PC-3 (cell line): Measurements from ENCODE around the gene SMARCA5. TPM values are rescaled to one million over a fixed set of nuclear protein-coding genes. Genes with fewer than 3 reads are reported as not detected.
A peak's percentile ranks its signal among the peaks of the same experiment; 100 is the strongest.

ENCODE experiments used
- ATAC-seq: fragments of 200-7000 bp; cut with Tn5 transposase; 2 replicates; pipeline ENCODE4 v1.9.1; 2020; ENCODE audit warnings: mild to moderate bottlenecking, moderate library complexity
- BruUV-seq: library from RNA; stranded (reverse); fragments of 400-500 nt; replicated peaks from 2 replicates; lab custom pipeline; 2021; lab: Mats Ljungman, UMichigan
- CTCF ChIA-PET: fragments of 300-600 bp; sonication (Branson Sonifier 250); formaldehyde crosslinking; loops from one replicate; lab custom pipeline; 2022; ENCODE audit warnings: antibody characterized with exemption; lab: Charles Lee
- POLR2A ChIA-PET: fragments of 300-600 bp; sonication (Branson Sonifier 250); formaldehyde crosslinking; loops from one replicate; lab custom pipeline; 2022; ENCODE audit warnings: antibody characterized with exemption; ENCODE audit not compliant: unreplicated experiment; lab: Charles Lee
- DNase-seq: peaks from one replicate; pipeline ENCODE4 v3.0.0-alpha.2; 2015
- H2AFZ ChIP-seq: fragments of 300-600 bp; sonication (generic); 2 replicates; pipeline ENCODE4 v1.6.0; 2016; ENCODE audit warnings: antibody characterized with exemption, low read length
- H3F3A ChIP-seq: fragments of 300-600 bp; sonication (generic); one replicate; pipeline ENCODE4 v1.6.0; 2017; ENCODE audit warnings: antibody characterized with exemption, low read length, control low read depth, mild to moderate bottlenecking; ENCODE audit not compliant: unreplicated experiment
- H3K27ac ChIP-seq: fragments of 300-600 bp; sonication (generic); 2 replicates; pipeline ENCODE4 v1.5.1; 2016; ENCODE audit warnings: mild to moderate bottlenecking, low read length
- H3K27me3 ChIP-seq: fragments of 300-600 bp; sonication (generic); 2 replicates; pipeline ENCODE4 v1.6.1; 2016; ENCODE audit warnings: low read length, mixed read lengths
- H3K36me3 ChIP-seq: fragments of 300-600 bp; sonication (generic); 2 replicates; pipeline ENCODE4 v1.6.1; 2016; ENCODE audit warnings: low read depth, mixed run types, low read length, mixed read lengths
- H3K4me1 ChIP-seq: fragments of 300-600 bp; sonication (generic); 2 replicates; pipeline ENCODE4 v1.5.1; 2016; ENCODE audit warnings: low read length; ENCODE audit not compliant: insufficient read depth
- H3K4me2 ChIP-seq: fragments of 300-600 bp; sonication (generic); 2 replicates; pipeline ENCODE4 v1.6.0; 2016; ENCODE audit warnings: low read length
- H3K4me3 ChIP-seq: fragments of 300-600 bp; sonication (generic); 2 replicates; pipeline ENCODE4 v1.5.1; 2016; ENCODE audit warnings: mild to moderate bottlenecking, low read length, mixed read lengths
- H3K79me2 ChIP-seq: fragments of 300-600 bp; sonication (generic); 2 replicates; pipeline ENCODE4 v1.6.1; 2017; ENCODE audit warnings: low read length, mixed read lengths
- H3K9ac ChIP-seq: fragments of 300-600 bp; sonication (generic); 2 replicates; pipeline ENCODE4 v1.6.0; 2016; ENCODE audit warnings: mild to moderate bottlenecking, low read length
- H3K9me2 ChIP-seq: fragments of 300-600 bp; sonication (generic); replicated peaks from 2 replicates; pipeline ENCODE4 v1.6.1; 2016; ENCODE audit warnings: mixed run types, low read length, mixed read lengths
- H3K9me3 ChIP-seq: fragments of 300-600 bp; sonication (generic); 2 replicates; pipeline ENCODE4 v1.6.1; 2016; ENCODE audit warnings: low read length, mixed read lengths
- H4K20me1 ChIP-seq: fragments of 300-600 bp; sonication (generic); 2 replicates; pipeline ENCODE4 v1.6.1; 2016; ENCODE audit warnings: low read length, mixed read lengths
- EZH2 ChIP-seq: fragments of 300-600 bp; sonication (generic); IDR thresholded peaks from one replicate; pipeline ENCODE4 v1.6.1; 2017; ENCODE audit warnings: antibody characterized with exemption, mild to moderate bottlenecking, low read length; ENCODE audit not compliant: unreplicated experiment
- EZH2phosphoT487 ChIP-seq: fragments of 300-600 bp; sonication (generic); IDR thresholded peaks from 2 replicates; pipeline ENCODE4 v1.6.1; 2018; ENCODE audit warnings: mild to moderate bottlenecking, antibody characterized with exemption, low read length, borderline replicate concordance
- intact Hi-C: fragments of 100-400 bp; cut with micrococcal nuclease; formaldehyde crosslinking; loops from 2 replicates; pipeline ENCODE4 v1.9.0; 2023
- total RNA-seq: library from RNA; depleted of rRNA; stranded (reverse); fragments of >200 nt; gene quantifications from 2 replicates; pipeline ENCODE4 v1.2.3, GENCODE V29; 2014
- TF ChIP-seq, protein P1 (sequence below): fragments of 300-600 bp; sonication (generic); conservative IDR thresholded peaks from 2 replicates; pipeline ENCODE4 v1.5.1; 2017; ENCODE audit warnings: antibody characterized with exemption, low read depth, mild to moderate bottlenecking, low read length

Gene SMARCA5
- total RNA-seq, 1 experiment from 2014 or later: 31.6 TPM

GRCh38 chr4:143558286-143558685 is 44.8 kb downstream of the SMARCA5 start:
- POLR2A ChIA-PET: interaction anchor here (0.6 kb wide), 1 partner anchor 1562 kb away, joined by 7 read pairs; no protein-coding TSS in a partner anchor
- Histone ChIP-seq H3K9me2 (no peaks in the 10 kb centered on the region), H3F3A (no peaks in the 10 kb centered on the region), H3K9me3 (no peaks in the 10 kb centered on the region), H3K4me2 (peak overlapping the region; percentile 85), H3K36me3 (peaks cover 11% of the 10 kb centered on the region), H3K9ac (no peak overlapping the region), H3K4me3 (no peak overlapping the region), H3K27me3 (no peaks in the 10 kb centered on the region), H3K27ac (no peak overlapping the region), H3K79me2 (no peaks in the 10 kb centered on the region), H4K20me1 (no peaks in the 10 kb centered on the region), H3K4me1 (no peaks in the 10 kb centered on the region; the same call in 1 of the 2 replicates), H2AFZ (peak overlapping the region; percentile 93)
- DNase-seq (no peak), ATAC-seq (0 out of 2 replicates have a peak, but pooled peaks have one; percentile 2)
- no TSS peak for BruUV-seq
- CTCF ChIA-PET: interaction anchor here (1.0 kb wide), 1 partner anchor 44 kb away, joined by 7 read pairs; no protein-coding TSS in a partner anchor
- TF ChIP-seq EZH2 (no peak), EZH2phosphoT487 (no peak)
- TF ChIP-seq, protein P1, sequence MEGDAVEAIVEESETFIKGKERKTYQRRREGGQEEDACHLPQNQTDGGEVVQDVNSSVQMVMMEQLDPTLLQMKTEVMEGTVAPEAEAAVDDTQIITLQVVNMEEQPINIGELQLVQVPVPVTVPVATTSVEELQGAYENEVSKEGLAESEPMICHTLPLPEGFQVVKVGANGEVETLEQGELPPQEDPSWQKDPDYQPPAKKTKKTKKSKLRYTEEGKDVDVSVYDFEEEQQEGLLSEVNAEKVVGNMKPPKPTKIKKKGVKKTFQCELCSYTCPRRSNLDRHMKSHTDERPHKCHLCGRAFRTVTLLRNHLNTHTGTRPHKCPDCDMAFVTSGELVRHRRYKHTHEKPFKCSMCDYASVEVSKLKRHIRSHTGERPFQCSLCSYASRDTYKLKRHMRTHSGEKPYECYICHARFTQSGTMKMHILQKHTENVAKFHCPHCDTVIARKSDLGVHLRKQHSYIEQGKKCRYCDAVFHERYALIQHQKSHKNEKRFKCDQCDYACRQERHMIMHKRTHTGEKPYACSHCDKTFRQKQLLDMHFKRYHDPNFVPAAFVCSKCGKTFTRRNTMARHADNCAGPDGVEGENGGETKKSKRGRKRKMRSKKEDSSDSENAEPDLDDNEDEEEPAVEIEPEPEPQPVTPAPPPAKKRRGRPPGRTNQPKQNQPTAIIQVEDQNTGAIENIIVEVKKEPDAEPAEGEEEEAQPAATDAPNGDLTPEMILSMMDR: no peak
- intact Hi-C loops: loop anchor here (5.0 to 10.0 kb wide), 2 partner anchors 349 to 567 kb away; partner anchors contain the start of gene GYPE

DNA sequence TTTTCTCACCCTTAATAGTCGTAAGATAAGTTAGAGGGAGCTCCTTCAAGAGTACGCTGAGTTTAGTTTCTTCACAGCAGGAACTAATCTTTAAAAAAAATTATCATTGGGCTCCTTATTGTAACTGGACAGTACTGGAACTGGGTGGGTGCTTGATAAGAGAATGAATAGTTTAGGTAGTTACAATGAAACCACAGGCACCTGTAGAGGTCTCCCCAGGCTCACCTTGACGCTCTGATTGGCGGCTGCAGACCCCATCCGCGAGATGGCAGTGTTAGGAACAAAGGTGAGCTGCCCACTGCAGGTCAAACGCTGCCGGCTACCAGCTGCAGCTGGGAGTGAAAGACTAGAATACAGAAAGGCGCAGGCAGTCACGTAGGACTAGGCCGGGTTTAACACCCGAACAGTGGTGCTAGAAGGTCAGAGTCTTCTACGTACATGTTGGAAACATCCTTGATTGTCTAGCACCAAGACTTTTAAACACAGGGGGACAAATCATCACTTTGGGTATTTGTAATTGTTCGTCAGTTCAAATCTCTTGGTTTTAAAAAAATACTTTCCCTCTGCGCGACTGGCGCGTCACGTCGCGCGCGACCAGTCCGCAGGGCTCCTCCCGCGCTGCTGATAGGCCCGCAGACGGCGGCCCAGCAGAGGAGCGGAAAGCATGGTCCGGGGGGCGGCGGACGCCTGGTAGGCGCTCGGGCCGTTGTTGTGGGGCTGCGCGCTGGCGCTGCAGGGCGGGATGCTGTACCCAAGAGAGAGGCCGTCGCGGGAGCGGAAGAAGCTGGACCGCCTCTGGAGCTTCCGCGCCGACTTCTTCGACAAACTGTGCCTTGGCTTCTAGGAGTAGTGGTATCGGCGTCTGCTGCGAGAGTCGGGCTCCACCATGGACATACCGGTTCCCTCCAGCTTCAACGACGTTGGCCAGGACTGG is 45.6 kb downstream of the SMARCA5 start:
- TF ChIP-seq EZH2phosphoT487: no peak
- TF ChIP-seq, protein P1: peak; percentile 97
- intact Hi-C loops: loop anchor here (5.0 to 10.0 kb wide), 2 partner anchors 348 to 566 kb away; partner anchors contain the start of gene GYPE
- POLR2A ChIA-PET: no interaction called here
- no peak overlapping the region for H3K27ac ChIP-seq
- no peaks in the 10 kb centered on the region for H3K9me3 ChIP-seq
- peaks cover 6% of the 10 kb centered on the region for H3K36me3 ChIP-seq
- peak; percentile 93 for ATAC-seq
- peak overlapping the region; percentile 93 for H2AFZ ChIP-seq
- H3K4me1 ChIP-seq: no peaks in the 10 kb centered on the region; the same call in 1 of the 2 replicates
- H3K4me3 ChIP-seq: peak overlapping the region; percentile 68
- no TSS peak for BruUV-seq
- CTCF ChIA-PET: interaction anchor here (0.6 to 1.0 kb wide), 5 partner anchors 20 to 426 kb away, joined by 3 to 7 read pairs (median 3); no protein-coding TSS in a partner anchor
- no peaks in the 10 kb centered on the region for H4K20me1 ChIP-seq
- DNase-seq: peak; percentile 86
- H3K79me2 ChIP-seq: no peaks in the 10 kb centered on the region
- no peaks in the 10 kb centered on the region for H3F3A ChIP-seq
- H3K9me2 ChIP-seq: no peaks in the 10 kb centered on the region
- H3K4me2 ChIP-seq: peak overlapping the region; percentile 85
- H3K9ac ChIP-seq: peak overlapping the region; percentile 28
- H3K27me3 ChIP-seq: no peaks in the 10 kb centered on the region
